H1 (cell line): ENCODE measurements around the gene ZNF221. TPM values are rescaled to one million over a fixed set of nuclear protein-coding genes. Genes with fewer than 3 reads are reported as not detected.

Experiments
- CTCF ChIA-PET: fragments of 300-600 bp; sonication (Branson Sonifier 250); formaldehyde crosslinking; loops from one replicate; lab custom pipeline; 2021; ENCODE audit not compliant: partially characterized antibody; lab: Charles Lee
- POLR2A ChIA-PET: fragments of 300-600 bp; sonication (Branson Sonifier 250); formaldehyde crosslinking; loops from one replicate; lab custom pipeline; 2021; ENCODE audit warnings: inconsistent platforms; ENCODE audit not compliant: partially characterized antibody; lab: Charles Lee
- DNase-seq, 2 experiments: peaks; one replicate each; pipeline versions ENCODE4 v3.0.0 to v3.0.0-alpha.2; 2010 to 2022; ENCODE audit warnings: low spot score in 2 of 2, low read depth in 1 of 2, mixed read lengths in 1 of 2
- FAIRE-seq: peaks from 2 replicates; lab custom pipeline; 2011; peaks lifted over from hg19 to GRCh38; lab: Jason Lieb, UNC
- H2AFZ ChIP-seq: 2 replicates; pipeline ENCODE4 v1.8.1; 2012; ENCODE audit warnings: low read length, inconsistent platforms
- H2AK5ac ChIP-seq: 2 replicates; pipeline ENCODE4 v1.6.1; 2013; ENCODE audit warnings: low read depth, low read length
- H2BK120ac ChIP-seq: replicated peaks from 2 replicates; pipeline ENCODE3; 2013; ENCODE audit warnings: low read depth, low read length, inconsistent platforms
- H2BK12ac ChIP-seq: 2 replicates; pipeline ENCODE4 v1.6.1; 2013; ENCODE audit warnings: low read depth, low read length
- H2BK15ac ChIP-seq: 2 replicates; pipeline ENCODE4 v1.6.1; 2013; ENCODE audit warnings: low read length
- H2BK20ac ChIP-seq: 2 replicates; pipeline ENCODE4 v1.6.1; 2013; ENCODE audit warnings: low read length
- H2BK5ac ChIP-seq: 2 replicates; pipeline ENCODE4 v1.6.1; 2013; ENCODE audit warnings: low read depth, low read length
- H3K14ac ChIP-seq: 2 replicates; pipeline ENCODE4 v1.6.1; 2013; ENCODE audit warnings: inconsistent platforms; ENCODE audit not compliant: insufficient read length
- H3K18ac ChIP-seq: 2 replicates; pipeline ENCODE4 v1.6.1; 2013; ENCODE audit warnings: low read length; ENCODE audit errors: extremely low read depth
- H3K23ac ChIP-seq: 2 replicates; pipeline ENCODE4 v1.6.1; 2013; ENCODE audit warnings: inconsistent platforms; ENCODE audit not compliant: insufficient read length
- H3K23me2 ChIP-seq: 2 replicates; pipeline ENCODE4 v1.6.1; 2013; ENCODE audit warnings: low read depth, low read length
- H3K27ac ChIP-seq: 2 replicates; pipeline ENCODE4 v1.6.1; 2011; ENCODE audit warnings: low read depth, low read length, inconsistent platforms
- H3K27me3 ChIP-seq, 4 experiments: replicated peaks in 1 of 4; 1 replicate in 1 of 4; 2 replicates in 3 of 4; pipeline versions ENCODE4 v1.6.1 to v1.8.1; 2011 to 2013; ENCODE audit warnings: low read length in 3 of 4, mild to moderate bottlenecking in 3 of 4, inconsistent platforms in 2 of 4, mixed read lengths in 2 of 4, moderate library complexity in 1 of 4; ENCODE audit not compliant: control insufficient read depth in 3 of 4, insufficient read depth in 3 of 4; ENCODE audit errors: extremely low read depth in 1 of 4
- H3K36me3 ChIP-seq, 4 experiments: 2 replicates each; pipeline versions ENCODE4 v1.6.1 to v1.8.1; 2011 to 2013; ENCODE audit warnings: mild to moderate bottlenecking in 4 of 4, low read length in 3 of 4, moderate library complexity in 2 of 4, control low read depth in 1 of 4, inconsistent platforms in 1 of 4; ENCODE audit not compliant: insufficient read depth in 4 of 4, control insufficient read depth in 2 of 4
- H3K4ac ChIP-seq: replicated peaks from 2 replicates; pipeline ENCODE3; 2013; ENCODE audit warnings: low read length, low read depth, mixed read lengths, inconsistent platforms; ENCODE audit not compliant: insufficient read length
- H3K4me1 ChIP-seq, 4 experiments: replicated peaks in 1 of 4; 1 replicate in 1 of 4; 2 replicates in 3 of 4; pipeline versions ENCODE4 v1.6.1 to v1.8.1; 2011 to 2013; ENCODE audit warnings: low read length in 3 of 4, inconsistent platforms in 2 of 4, mixed read lengths in 1 of 4; ENCODE audit not compliant: insufficient read depth in 4 of 4, control insufficient read depth in 3 of 4
- H3K4me2 ChIP-seq, 2 experiments: 2 replicates each; pipeline versions ENCODE4 v1.6.1 to v1.8.1; 2011 to 2013; ENCODE audit warnings: low read depth in 2 of 2, low read length in 2 of 2, control low read depth in 1 of 2, inconsistent platforms in 1 of 2, mild to moderate bottlenecking in 1 of 2; ENCODE audit not compliant: insufficient read depth in 1 of 2
- H3K4me3 ChIP-seq, 4 experiments: fragments of 200-600, 300-600 bp in 1 of 4; sonication (generic), shearing (Covaris generic), sonication (Bioruptor Twin) in 1 of 4; 2 replicates each; pipeline versions ENCODE4 v1.5.1 to v1.8.1; 2011 to 2016; ENCODE audit warnings: low read length in 4 of 4, low read depth in 3 of 4, control low read depth in 2 of 4, inconsistent platforms in 2 of 4, mild to moderate bottlenecking in 2 of 4, mixed read lengths in 1 of 4, moderate library complexity in 1 of 4; ENCODE audit not compliant: insufficient read depth in 2 of 4; ENCODE audit errors: extremely low read depth in 1 of 4
- H3K56ac ChIP-seq: replicated peaks from 2 replicates; pipeline ENCODE3; 2013; ENCODE audit warnings: low read depth, mild to moderate bottlenecking, mixed read lengths, low read length, inconsistent platforms; ENCODE audit not compliant: insufficient read length
- H3K79me1 ChIP-seq: 2 replicates; pipeline ENCODE4 v1.6.1; 2013; ENCODE audit warnings: low read depth, low read length, control low read depth
- H3K79me2 ChIP-seq, 2 experiments: 2 replicates each; pipeline versions ENCODE4 v1.6.1 to v1.8.1; 2012 to 2013; ENCODE audit warnings: low read length in 2 of 2, mild to moderate bottlenecking in 2 of 2, inconsistent platforms in 1 of 2; ENCODE audit not compliant: insufficient read depth in 2 of 2, control insufficient read depth in 1 of 2
- H3K9ac ChIP-seq, 4 experiments: replicated peaks in 1 of 4; 1 replicate in 1 of 4; 2 replicates in 3 of 4; pipeline versions ENCODE4 v1.6.1 to v1.8.1; 2011 to 2013; ENCODE audit warnings: low read depth in 3 of 4, low read length in 3 of 4, control low read depth in 2 of 4, mild to moderate bottlenecking in 2 of 4, moderate library complexity in 2 of 4, inconsistent platforms in 1 of 4; ENCODE audit errors: extremely low read depth in 1 of 4
- H3K9me3 ChIP-seq, 2 experiments: 2 replicates each; pipeline versions ENCODE4 v1.6.1 to v1.8.1; 2012 to 2013; ENCODE audit warnings: mild to moderate bottlenecking in 2 of 2, moderate library complexity in 2 of 2, control low read depth in 1 of 2, inconsistent platforms in 1 of 2, low read depth in 1 of 2, low read length in 1 of 2, mixed read lengths in 1 of 2; ENCODE audit not compliant: insufficient read depth in 2 of 2
- H4K20me1 ChIP-seq, 2 experiments: replicated peaks in 1 of 2; 2 replicates each; pipeline versions ENCODE3 to v1.8.1; 2011 to 2013; ENCODE audit warnings: inconsistent platforms in 2 of 2, low read length in 2 of 2, mild to moderate bottlenecking in 1 of 2; ENCODE audit not compliant: insufficient read depth in 2 of 2, control insufficient read depth in 1 of 2
- H4K5ac ChIP-seq: 2 replicates; pipeline ENCODE4 v1.6.1; 2013; ENCODE audit warnings: low read length, low read depth, mixed read lengths, inconsistent platforms; ENCODE audit not compliant: insufficient read length
- H4K8ac ChIP-seq: 2 replicates; pipeline ENCODE4 v1.8.0; 2013; ENCODE audit warnings: mild to moderate bottlenecking, moderate library complexity, low read length, inconsistent platforms; ENCODE audit not compliant: insufficient read depth; ENCODE audit errors: extremely low read depth
- H4K91ac ChIP-seq: replicated peaks from 2 replicates; pipeline ENCODE3; 2013; ENCODE audit warnings: low read length, mixed read lengths, inconsistent platforms; ENCODE audit not compliant: insufficient read length
- ASH2L ChIP-seq: fragments of 200-600, 300-600 bp; sonication (generic); IDR thresholded peaks from one replicate; pipeline ENCODE4 v1.7.1; 2017; ENCODE audit warnings: low read length
- BCL11A ChIP-seq, 2 experiments: IDR thresholded peaks; one replicate each; pipeline ENCODE4 v1.6.1; 2011; ENCODE audit warnings: low read depth in 2 of 2, low read length in 2 of 2, mild to moderate bottlenecking in 2 of 2
- CHD2 ChIP-seq: IDR thresholded peaks from 2 replicates; pipeline ENCODE4 v1.6.1; 2012; ENCODE audit warnings: low read length, improper control_type of control experiment
- CREB1 ChIP-seq: IDR thresholded peaks from 2 replicates; pipeline ENCODE4 v1.6.1; 2012; ENCODE audit warnings: inconsistent platforms
- EZH2 ChIP-seq: fragments of 200-600 bp; sonication (generic); IDR thresholded peaks from 2 replicates; pipeline ENCODE4 v1.7.1; 2012; ENCODE audit warnings: low read depth, mild to moderate bottlenecking, moderate library complexity, low read length, inconsistent platforms; ENCODE audit not compliant: severe bottlenecking
- JUN ChIP-seq: IDR thresholded peaks from 2 replicates; pipeline ENCODE4 v1.6.1; 2011; ENCODE audit warnings: low read depth, mild to moderate bottlenecking, improper control_type of control experiment, low read length
- JUND ChIP-seq: IDR thresholded peaks from 2 replicates; pipeline ENCODE4 v1.6.1; 2011; ENCODE audit warnings: mild to moderate bottlenecking, improper control_type of control experiment, low read length
- KDM5A ChIP-seq: fragments of 200-600 bp; IDR thresholded peaks from 2 replicates; pipeline ENCODE4 v1.7.1; 2012; ENCODE audit warnings: mild to moderate bottlenecking, low read length, inconsistent platforms, mixed read lengths
- POLR2AphosphoS5 ChIP-seq: IDR thresholded peaks from 2 replicates; pipeline ENCODE4 v1.6.1; 2011; ENCODE audit warnings: low read depth, low read length
- SP2 ChIP-seq: IDR thresholded peaks from 2 replicates; pipeline ENCODE4 v1.6.1; 2012; ENCODE audit warnings: mild to moderate bottlenecking, low read length, inconsistent platforms
- SRF ChIP-seq: IDR thresholded peaks from 2 replicates; pipeline ENCODE4 v1.6.1; 2011; ENCODE audit warnings: mild to moderate bottlenecking, low read depth, low read length, moderate library complexity
- TEAD4 ChIP-seq: IDR thresholded peaks from 2 replicates; pipeline ENCODE4 v1.6.1; 2012; ENCODE audit warnings: low read depth, low read length, inconsistent platforms, mixed read lengths
- WGBS, 2 experiments: shearing (Covaris generic) in 1 of 2; methylation state at CpG; one replicate each; pipeline versions ENCODE4 v1.1.6 to v1.1.7; 2013 to 2015; ENCODE audit warnings: low lambda C conversion rate in 2 of 2, mixed read lengths in 2 of 2, inconsistent platforms in 1 of 2, low coverage in 1 of 2, missing lambda C conversion rate in 1 of 2; ENCODE audit not compliant: insufficient replicate concordance in 2 of 2, insufficient coverage in 1 of 2, insufficient read length in 1 of 2; ENCODE audit errors: extremely low coverage in 1 of 2, missing lambda C conversion rate in 1 of 2; 5-methylcytosine and 5-hydroxymethylcytosine counted together
- polyA plus RNA-seq, 7 experiments: library from polyadenylated mRNA; depleted of rRNA in 3 of 7; stranded (reverse) in 5 of 7; unstranded in 2 of 7; fragments of >200 nt in 5 of 7; fragments of 200-250 nt in 2 of 7; gene quantifications; 1 replicate in 5 of 7; 2 replicates in 1 of 7; 4 replicates in 1 of 7; pipeline versions ENCODE4 v1.2.1 to v1.2.3, GENCODE V29; 2011 to 2013; ENCODE audit warnings: missing spikeins in 2 of 7, mixed read lengths in 2 of 7
- total RNA-seq: library from RNA; stranded (reverse); fragmentation: NEBNext Ultra II Directional; extraction: Animal tissue kit (Norgen Biotek cat#: 25700); gene quantifications from 2 replicates; pipeline ENCODE4 v1.2.1, GENCODE V29; 2021

Gene ZNF221
- total and polyA plus RNA-seq, 2 of the 8 experiments (the other 6 are each of a cell fraction or from before 2014, with no cell fraction given), result 0.50 to 8.4 TPM

GRCh38 chr19:43936188-43936587 lies 14.8 kb upstream of the ZNF221 start:
- Histone ChIP-seq H4K8ac (no peak overlapping the region), H2BK5ac (no peak overlapping the region), H4K20me1 (no peaks in the 10 kb centered on the region), H2BK15ac (peak overlapping the region; percentile 78; the same call in 1 of the 2 replicates)
- CTCF ChIA-PET, result interaction anchor here (0.9 to 1.1 kb wide), 2 partner anchors 15 to 74 kb away, joined by 3 read pairs; partner anchors contain the start of gene ZNF221
- TF ChIP-seq EZH2 (no peak), SRF (no peak), CHD2 (no peak), TEAD4 (no peak), JUND (no peak), SP2 (no peak), ASH2L (no peak), POLR2AphosphoS5 (no peak), KDM5A (no peak), BCL11A (IDR thresholded peaks at IDR 0.05; ENCODE audit: low read depth in 2 of 2, low read length in 2 of 2) (no peak), JUN (no peak), CREB1 (no peak)
- TF ChIP-seq, all 59 proteins: peak for 0
- no peak overlapping the region for H3K56ac ChIP-seq
- WGBS, 2 experiments, result 88% methylated on average over 5 of the region's 5 CpGs; no CpG with 5 or more reads in 1 of the 2 experiments
- peaks cover 0 to 7% of the 10 kb centered on the region in 2 experiments; a peak in 3 of 4 replicates for H3K9me3 ChIP-seq
- H3K23me2 ChIP-seq, result no peaks in the 10 kb centered on the region
- H3K23ac ChIP-seq, result no peak overlapping the region
- H3K36me3 ChIP-seq, result peaks cover 0 to 8% (median 2%) of the 10 kb centered on the region in 4 experiments; a peak in 2 of 8 replicates
- POLR2A ChIA-PET, result interaction anchor here (0.9 to 2.2 kb wide), 4 partner anchors 15 to 369 kb away, joined by 3 to 12 read pairs (median 6); partner anchors contain the start of genes ZNF155, ZNF221 and ZNF235
- FAIRE-seq, result no peak
- no peak overlapping the region for H2BK12ac ChIP-seq
- no peak for DNase-seq
- H3K79me2 ChIP-seq, result peaks cover 0 to 8% of the 10 kb centered on the region in 2 experiments; a peak in 1 of 4 replicates
- no peak overlapping the region for H3K9ac ChIP-seq
- H4K91ac ChIP-seq, result no peak overlapping the region
- H4K5ac ChIP-seq, result no peak overlapping the region
- H2AK5ac ChIP-seq, result no peak overlapping the region
- H3K4ac ChIP-seq, result no peak overlapping the region
- no peak overlapping the region for H2BK120ac ChIP-seq
- H3K27me3 ChIP-seq, result no peaks in the 10 kb centered on the region
- H2AFZ ChIP-seq, result 0 out of 2 replicates have a peak overlapping the region, but pooled peaks have one; percentile 99
- H3K4me3 ChIP-seq, result peak overlapping the region in 1 of 4 experiments; percentile 86; a peak in 1 of 8 replicates
- no peak overlapping the region for H2BK20ac ChIP-seq
- H3K79me1 ChIP-seq, result no peaks in the 10 kb centered on the region
- no peak overlapping the region for H3K27ac ChIP-seq
- no peak overlapping the region for H3K18ac ChIP-seq
- H3K14ac ChIP-seq, result no peak overlapping the region
- no peak overlapping the region; a peak in 1 of 4 replicates for H3K4me2 ChIP-seq
- peaks cover 0 to 5% (median 1%) of the 10 kb centered on the region in 4 experiments; a peak in 1 of 7 replicates for H3K4me1 ChIP-seq
